T-helper 2 cell treated with Interferon-gamma antibody and Interleukin-4, amounts not matched to agents 5 μg/mL and 100 μg/mL, for 36 hours (primary cell): ENCODE results near the gene KLHDC4.
"Not testable (repeated sequence)": the region's sequence is repeated elsewhere in the genome, so short reads cannot be mapped to it uniquely, and the experiment has no call there.

Experiments used
- DNase-seq: peaks from one replicate; pipeline ENCODE4 v3.0.0; 2021; ENCODE audit warnings: low spot score
- H3K27ac Mint-ChIP-seq: one replicate; pipeline ENCODE4 v1.8.0; 2021; ENCODE audit warnings: mild to moderate bottlenecking, mixed read lengths
- H3K27me3 Mint-ChIP-seq: one replicate; pipeline ENCODE4 v1.8.0; 2021; ENCODE audit warnings: low read depth, mixed read lengths
- H3K36me3 Mint-ChIP-seq: one replicate; pipeline ENCODE4 v1.8.0; 2021; ENCODE audit warnings: low read depth, mixed read lengths
- H3K4me1 Mint-ChIP-seq: one replicate; pipeline ENCODE4 v1.8.0; 2021; ENCODE audit warnings: low read depth, mixed read lengths
- H3K4me3 Mint-ChIP-seq: one replicate; pipeline ENCODE4 v1.8.0; 2022; ENCODE audit warnings: mild to moderate bottlenecking, moderate library complexity, mixed read lengths
- H3K9me3 Mint-ChIP-seq: one replicate; pipeline ENCODE4 v1.8.0; 2021; ENCODE audit warnings: mixed read lengths

KLHDC4 gene

DNA sequence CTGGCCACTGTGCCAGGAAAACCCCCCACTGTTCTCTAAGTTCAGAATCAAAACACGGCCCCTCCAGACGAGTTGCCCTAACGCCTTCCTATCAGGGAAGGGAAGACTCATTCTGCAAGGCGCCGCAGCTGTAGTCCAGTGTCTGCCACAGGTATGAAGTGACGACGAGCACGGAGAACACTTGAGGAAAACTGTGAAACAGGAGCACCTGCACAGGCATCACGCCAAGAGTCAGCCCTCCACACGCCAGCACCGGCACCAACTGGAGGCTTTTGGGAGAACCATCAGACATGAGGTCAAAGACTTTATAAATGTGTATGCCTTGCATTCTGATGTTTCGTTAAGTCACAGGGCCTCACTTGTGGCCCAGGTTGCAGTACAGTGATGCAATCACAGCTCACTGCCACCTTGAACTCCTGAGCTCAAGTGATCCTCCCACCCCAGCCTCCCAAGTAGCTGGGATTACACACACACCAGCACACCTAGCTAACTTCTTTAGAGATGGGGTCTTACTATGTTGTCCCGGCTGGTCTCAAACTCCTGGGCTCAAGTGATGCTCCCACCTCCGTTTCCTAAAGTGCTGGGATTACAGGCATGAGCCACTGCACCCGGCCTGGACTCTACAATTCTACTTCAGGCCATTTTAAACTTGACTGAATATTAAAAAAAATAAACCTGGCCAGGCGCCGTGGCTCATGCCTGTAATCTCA, 22.9 kb downstream of the KLHDC4 start:
- Mint-ChIP-seq H3K27ac (no peak overlapping the region), H3K27me3 (no peaks in the 10 kb centered on the region), H3K4me3 (no peak overlapping the region), H3K9me3 (no peaks in the 10 kb centered on the region), H3K36me3 (peaks cover 22% of the 10 kb centered on the region), H3K4me1 (no peaks in the 10 kb centered on the region)
- no peak for DNase-seq

DNA sequence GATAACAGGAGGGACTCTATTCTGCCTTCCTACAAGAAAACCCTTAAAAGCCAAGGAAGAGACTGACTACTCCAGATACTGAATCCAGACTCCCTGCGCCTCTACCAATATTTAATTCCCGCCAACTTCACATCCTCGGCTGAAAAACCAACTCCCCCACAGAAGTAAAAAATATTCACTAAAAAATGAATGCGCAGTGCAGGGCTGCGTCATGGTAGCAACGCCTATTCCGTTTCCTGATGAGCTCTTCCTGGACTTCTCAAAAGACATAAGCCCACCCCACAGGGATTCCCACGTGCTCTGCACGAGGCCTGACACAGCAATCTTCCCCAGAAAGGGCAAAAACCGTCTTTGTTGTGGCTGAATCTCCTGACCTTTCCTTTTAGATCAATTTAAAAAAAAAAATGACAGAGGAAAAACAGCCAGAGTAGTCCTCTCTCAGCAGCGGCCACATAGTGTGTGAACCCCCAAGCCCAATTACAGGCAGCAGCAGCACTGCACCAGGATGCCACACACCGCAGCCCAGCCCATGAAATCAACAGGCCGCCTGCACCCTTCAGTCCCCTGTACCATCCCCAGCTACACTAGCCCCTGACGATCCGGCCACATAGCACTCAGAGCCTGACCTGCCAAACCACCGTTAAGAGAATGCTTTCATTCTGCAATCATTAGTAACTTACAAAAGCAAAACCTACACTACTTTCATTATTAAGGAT, 23.9 kb downstream of the KLHDC4 start:
- H3K27ac Mint-ChIP-seq, result no peak overlapping the region
- H3K36me3 Mint-ChIP-seq, result peaks cover 21% of the 10 kb centered on the region
- DNase-seq, result no peak
- H3K27me3 Mint-ChIP-seq, result no peaks in the 10 kb centered on the region
- no peak overlapping the region for H3K4me3 Mint-ChIP-seq
- H3K9me3 Mint-ChIP-seq, result no peaks in the 10 kb centered on the region
- H3K4me1 Mint-ChIP-seq, result no peaks in the 10 kb centered on the region

- Mint-ChIP-seq H3K27me3 (no peaks in the 10 kb centered on the region), H3K4me1 (no peaks in the 10 kb centered on the region), H3K4me3 (no peak overlapping the region), H3K36me3 (peaks cover 18% of the 10 kb centered on the region), H3K27ac (no peak overlapping the region), H3K9me3 (no peaks in the 10 kb centered on the region)
- DNase-seq, result no peak
Measured at GRCh38 chr16:87740909-87741424, 24.8 kb downstream of the KLHDC4 start.

DNA sequence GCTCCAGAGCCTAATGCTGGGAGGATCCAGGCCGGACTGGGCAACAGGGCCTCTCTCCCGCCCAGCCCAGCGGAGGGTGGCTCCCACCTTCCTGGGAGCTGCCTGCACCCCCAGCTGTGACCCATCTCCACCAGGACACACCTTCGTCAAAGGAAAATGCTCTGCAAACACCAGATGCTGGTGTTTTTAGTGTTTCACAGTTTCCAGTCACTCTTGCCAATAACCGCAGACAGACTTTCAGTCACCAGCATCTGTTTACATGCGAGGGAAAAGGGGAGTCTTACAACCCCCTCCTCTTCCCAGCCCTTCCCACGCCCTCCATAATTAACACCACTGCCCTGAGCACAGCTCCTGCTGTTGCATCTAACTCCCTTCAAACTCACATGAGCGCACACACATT, 25.3 kb downstream of the KLHDC4 start:
- H3K4me3 Mint-ChIP-seq, result no peak overlapping the region
- H3K9me3 Mint-ChIP-seq, result no peaks in the 10 kb centered on the region
- no peaks in the 10 kb centered on the region for H3K4me1 Mint-ChIP-seq
- H3K27me3 Mint-ChIP-seq, result no peaks in the 10 kb centered on the region
- DNase-seq, result no peak
- H3K27ac Mint-ChIP-seq, result no peak overlapping the region
- H3K36me3 Mint-ChIP-seq, result peaks cover 17% of the 10 kb centered on the region

DNA sequence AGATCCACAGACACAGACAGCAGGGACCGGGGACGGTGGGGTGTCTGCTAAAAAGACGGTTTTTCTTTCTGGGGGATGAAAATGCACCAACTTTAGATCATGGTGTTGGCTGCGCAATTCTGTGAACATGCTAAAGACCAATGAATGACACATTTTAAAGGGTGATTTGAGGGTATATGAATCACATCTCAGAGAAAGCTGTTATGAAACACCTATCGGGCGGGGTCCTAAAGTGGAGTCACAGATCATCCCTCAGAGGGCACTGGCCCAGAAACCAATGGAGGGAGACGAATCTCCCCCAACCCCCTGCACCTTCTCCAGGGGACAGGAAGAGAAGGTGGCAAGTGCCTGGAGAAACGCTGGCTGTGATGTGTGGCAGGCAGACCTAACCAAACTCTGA, 26.0 kb downstream of the KLHDC4 start:
- no peaks in the 10 kb centered on the region for H3K4me1 Mint-ChIP-seq
- no peak overlapping the region for H3K4me3 Mint-ChIP-seq
- H3K27me3 Mint-ChIP-seq, result no peaks in the 10 kb centered on the region
- no peaks in the 10 kb centered on the region for H3K9me3 Mint-ChIP-seq
- H3K27ac Mint-ChIP-seq, result no peak overlapping the region
- peaks cover 12% of the 10 kb centered on the region for H3K36me3 Mint-ChIP-seq
- DNase-seq, result no peak

DNA sequence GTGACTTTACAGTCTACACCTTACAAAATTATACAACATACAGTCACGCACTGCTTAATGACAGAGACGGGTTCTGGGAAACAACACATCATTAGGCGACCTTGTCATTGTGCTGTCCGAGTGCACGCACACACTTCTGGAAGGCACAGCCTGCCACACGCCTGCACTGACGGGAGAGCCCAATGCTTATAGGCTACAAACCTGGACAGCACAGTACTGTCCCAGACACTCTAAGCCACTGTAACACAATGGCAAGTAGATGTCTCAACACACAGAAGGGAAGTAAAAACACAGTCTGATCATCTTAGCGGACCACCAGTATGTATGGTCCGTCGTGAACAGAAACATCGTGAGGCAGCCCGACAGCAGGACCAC, 29.8 kb downstream of the KLHDC4 start:
- Mint-ChIP-seq H3K4me1 (peaks cover 4% of the 10 kb centered on the region), H3K27ac (no peak overlapping the region), H3K36me3 (peaks cover 19% of the 10 kb centered on the region), H3K4me3 (no peak overlapping the region), H3K9me3 (no peaks in the 10 kb centered on the region), H3K27me3 (no peaks in the 10 kb centered on the region)
- DNase-seq, result no peak

- no peaks in the 10 kb centered on the region for H3K27me3 Mint-ChIP-seq
- no peaks in the 10 kb centered on the region for H3K9me3 Mint-ChIP-seq
- H3K4me1 Mint-ChIP-seq, result peaks cover 4% of the 10 kb centered on the region
- no peak overlapping the region for H3K4me3 Mint-ChIP-seq
- DNase-seq, result no peak
- H3K27ac Mint-ChIP-seq, result no peak overlapping the region
- peaks cover 20% of the 10 kb centered on the region for H3K36me3 Mint-ChIP-seq
Measured at GRCh38 chr16:87735270-87736007, 30.3 kb downstream of the KLHDC4 start.

DNA sequence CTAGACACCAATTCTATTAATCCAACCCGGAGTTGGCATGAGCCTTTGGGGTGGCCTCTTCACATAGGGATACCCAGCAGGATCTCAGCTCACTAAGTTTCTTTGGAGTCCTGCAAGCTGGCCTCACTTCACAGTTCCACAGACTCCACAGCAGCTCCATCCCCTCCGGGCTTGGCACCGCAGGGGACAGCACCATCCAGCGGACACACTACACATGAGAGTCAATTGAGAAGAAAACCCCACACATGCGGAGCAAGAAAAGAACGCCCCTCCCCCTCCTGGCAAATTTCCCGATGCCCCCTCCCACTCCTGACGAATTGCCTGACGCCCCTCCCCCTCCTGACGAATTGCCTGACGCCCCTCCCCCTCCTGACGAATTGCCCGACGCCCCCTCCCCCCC, 31.1 kb downstream of the KLHDC4 start:
- Mint-ChIP-seq H3K9me3 (no peaks in the 10 kb centered on the region), H3K4me3 (no peak overlapping the region), H3K27me3 (no peaks in the 10 kb centered on the region), H3K4me1 (peaks cover 4% of the 10 kb centered on the region), H3K36me3 (peaks cover 24% of the 10 kb centered on the region), H3K27ac (no peak overlapping the region)
- DNase-seq, result no peak

- Mint-ChIP-seq H3K9me3 (no peaks in the 10 kb centered on the region), H3K4me3 (no peak overlapping the region), H3K27me3 (no peaks in the 10 kb centered on the region), H3K27ac (no peak overlapping the region), H3K4me1 (peaks cover 4% of the 10 kb centered on the region), H3K36me3 (peaks cover 31% of the 10 kb centered on the region)
- DNase-seq, result no peak
Measured at GRCh38 chr16:87733190-87733589, 32.6 kb downstream of the KLHDC4 start.

DNA sequence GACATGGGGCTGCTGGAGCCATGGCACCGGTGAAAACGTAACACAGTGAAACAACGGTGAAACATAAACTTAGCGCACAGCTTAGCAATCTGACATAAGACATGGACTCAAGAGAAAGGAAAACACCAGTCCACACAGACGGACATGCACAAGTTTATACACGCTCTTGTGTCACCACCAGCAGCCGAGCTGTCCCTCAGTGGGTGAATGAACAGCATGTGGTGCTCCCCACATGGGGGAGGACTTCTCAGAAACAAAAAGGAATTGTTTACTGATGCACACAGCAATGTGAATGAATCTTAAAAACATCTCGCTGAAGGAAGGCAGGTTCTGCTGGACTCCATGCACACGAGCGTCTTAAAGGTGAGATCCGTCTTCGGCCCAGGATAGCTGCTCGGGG, 34.2 kb downstream of the KLHDC4 start:
- Mint-ChIP-seq H3K27me3 (no peaks in the 10 kb centered on the region), H3K36me3 (peaks cover 39% of the 10 kb centered on the region), H3K4me1 (peaks cover 4% of the 10 kb centered on the region), H3K9me3 (no peaks in the 10 kb centered on the region), H3K27ac (no peak overlapping the region), H3K4me3 (no peak overlapping the region)
- DNase-seq, result no peak

DNA sequence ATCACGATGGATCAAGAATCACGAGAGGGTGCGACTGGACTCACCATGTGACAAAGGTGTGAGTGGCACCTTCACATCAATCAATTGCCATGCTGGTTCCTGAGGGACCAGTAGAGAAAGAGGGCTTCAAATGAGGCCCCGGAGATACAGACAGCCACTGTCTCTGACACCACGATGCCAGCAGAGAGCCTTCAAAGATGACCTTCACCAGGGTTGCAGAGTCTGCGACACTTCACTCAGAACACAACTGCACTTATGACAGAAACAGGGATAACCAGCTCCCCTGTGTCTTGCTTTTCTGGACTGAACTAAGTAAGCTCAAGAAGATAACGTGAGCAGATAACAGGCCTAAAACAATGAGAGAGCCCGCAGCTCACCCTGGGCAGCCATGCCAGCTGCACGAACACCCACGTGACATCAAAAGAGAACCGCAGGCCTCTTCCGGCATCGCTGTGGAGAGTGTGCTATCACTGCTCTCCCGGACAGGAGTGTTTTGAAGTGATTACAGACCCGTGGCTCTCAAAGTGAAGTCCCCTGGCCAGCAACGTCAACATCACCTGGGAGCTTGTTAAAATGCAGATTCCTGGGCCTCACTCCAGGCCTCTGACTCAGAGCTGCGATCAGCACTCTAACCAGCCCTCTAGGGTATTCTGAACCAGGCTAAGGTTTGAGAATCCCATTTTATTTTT, 36.4 kb downstream of the KLHDC4 start:
- Mint-ChIP-seq H3K9me3 (no peaks in the 10 kb centered on the region), H3K4me1 (peaks cover 6% of the 10 kb centered on the region), H3K27ac (no peak overlapping the region), H3K36me3 (peaks cover 45% of the 10 kb centered on the region), H3K4me3 (no peak overlapping the region), H3K27me3 (no peaks in the 10 kb centered on the region)
- DNase-seq, result no peak

DNA sequence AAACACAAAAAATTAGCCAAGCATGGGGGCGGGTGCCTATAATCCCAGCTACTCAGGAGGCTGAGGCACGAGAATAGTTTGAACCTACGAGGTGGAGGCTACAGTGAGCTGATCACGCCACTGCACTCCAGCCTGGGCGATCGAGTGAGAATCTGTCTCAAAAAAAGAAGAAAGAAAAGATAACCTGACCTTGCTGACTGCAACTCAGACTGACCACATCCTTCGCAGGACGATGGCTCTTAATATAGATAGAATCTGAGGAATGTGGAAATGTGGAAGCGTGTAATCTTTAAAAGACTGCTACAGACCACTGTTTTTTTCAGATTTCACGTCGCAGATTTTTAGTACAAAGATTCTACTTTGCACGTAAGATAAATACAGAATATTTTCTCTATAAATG, 37.8 kb downstream of the KLHDC4 start:
- Mint-ChIP-seq H3K36me3 (peaks cover 51% of the 10 kb centered on the region), H3K4me1 (peaks cover 5% of the 10 kb centered on the region), H3K27ac (no peak overlapping the region), H3K27me3 (no peaks in the 10 kb centered on the region), H3K4me3 (no peak overlapping the region), H3K9me3 (no peaks in the 10 kb centered on the region)
- DNase-seq, result no peak

DNA sequence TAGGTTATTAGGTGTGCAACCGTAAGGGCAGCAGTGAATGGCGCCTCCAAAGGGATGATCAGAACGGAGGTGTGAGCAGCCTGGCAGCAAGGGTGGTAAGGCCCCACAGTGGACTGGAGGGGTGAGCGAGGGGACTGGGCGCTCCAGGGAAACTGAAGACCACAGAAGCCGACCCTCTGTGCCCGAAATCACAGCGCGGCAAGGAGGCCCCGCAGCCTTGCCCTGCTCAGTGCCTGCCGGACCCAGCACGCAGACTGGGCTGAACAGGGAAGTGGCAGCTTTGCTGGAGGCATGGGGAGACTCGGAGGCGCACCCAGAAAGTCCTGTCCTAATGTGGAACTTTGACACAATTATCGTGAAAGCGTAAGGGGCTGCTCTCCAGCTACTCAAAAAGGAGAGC, 38.4 kb downstream of the KLHDC4 start:
- peaks cover 4% of the 10 kb centered on the region for H3K4me1 Mint-ChIP-seq
- peaks cover 51% of the 10 kb centered on the region for H3K36me3 Mint-ChIP-seq
- H3K27ac Mint-ChIP-seq, result no peak overlapping the region

GRCh38 chr16:87726577-87726976, 39.2 kb downstream of the KLHDC4 start:
- H3K27ac Mint-ChIP-seq, H3K4me3 Mint-ChIP-seq, DNase-seq, H3K4me1 Mint-ChIP-seq, H3K9me3 Mint-ChIP-seq, H3K27me3 Mint-ChIP-seq: not testable (repeated sequence)
- peaks cover 52% of the 10 kb centered on the region for H3K36me3 Mint-ChIP-seq

More for the DNA sequence above, 38.4 kb downstream of the KLHDC4 start:
- no peaks in the 10 kb centered on the region for H3K9me3 Mint-ChIP-seq
- DNase-seq, result no peak
- H3K27me3 Mint-ChIP-seq, result no peaks in the 10 kb centered on the region
- H3K4me3 Mint-ChIP-seq, result no peak overlapping the region
